Subcutaneous abdominal adipose tissue (tissue), 5 donors: ENCODE data around the gene NISCH.

Experiments used
- H3K27ac ChIP-seq: one replicate; pipeline ENCODE4 v1.7.0; 2013; ENCODE audit warnings: low read depth, mild to moderate bottlenecking, inconsistent platforms, low read length, moderate library complexity
- H3K27me3 ChIP-seq, 5 donors: one replicate each; pipeline ENCODE4 v1.7.0; 2013; ENCODE audit warnings: low read length in 5 of 5, inconsistent platforms in 1 of 5; ENCODE audit not compliant: control insufficient read depth in 5 of 5, insufficient read depth in 4 of 5
- H3K36me3 ChIP-seq, 5 donors: one replicate each; pipeline ENCODE4 v1.7.0; 2013; ENCODE audit warnings: low read length in 5 of 5; ENCODE audit not compliant: control insufficient read depth in 5 of 5, insufficient read depth in 5 of 5
- H3K4me1 ChIP-seq, 5 donors: one replicate each; pipeline ENCODE4 v1.7.0; 2013; ENCODE audit warnings: low read length in 5 of 5, mild to moderate bottlenecking in 3 of 5, moderate library complexity in 1 of 5; ENCODE audit not compliant: control insufficient read depth in 5 of 5, insufficient read depth in 5 of 5
- H3K4me3 ChIP-seq, 5 donors: one replicate each; pipeline ENCODE4 v1.7.0; 2013; ENCODE audit warnings: low read length in 5 of 5, low read depth in 1 of 5
- H3K9ac ChIP-seq, 5 donors: one replicate each; pipeline ENCODE4 v1.7.0; 2013; ENCODE audit warnings: low read length in 5 of 5, mild to moderate bottlenecking in 4 of 5, moderate library complexity in 3 of 5
- H3K9me3 ChIP-seq, 5 donors: one replicate each; pipeline ENCODE4 v1.7.0; 2013; ENCODE audit warnings: low read length in 5 of 5; ENCODE audit not compliant: control insufficient read depth in 5 of 5
- donor health status: healthy.
- donor health status: healthy.
- donor health status: healthy.
- donor health status: healthy.
- donor health status: healthy.

The NISCH gene

DNA sequence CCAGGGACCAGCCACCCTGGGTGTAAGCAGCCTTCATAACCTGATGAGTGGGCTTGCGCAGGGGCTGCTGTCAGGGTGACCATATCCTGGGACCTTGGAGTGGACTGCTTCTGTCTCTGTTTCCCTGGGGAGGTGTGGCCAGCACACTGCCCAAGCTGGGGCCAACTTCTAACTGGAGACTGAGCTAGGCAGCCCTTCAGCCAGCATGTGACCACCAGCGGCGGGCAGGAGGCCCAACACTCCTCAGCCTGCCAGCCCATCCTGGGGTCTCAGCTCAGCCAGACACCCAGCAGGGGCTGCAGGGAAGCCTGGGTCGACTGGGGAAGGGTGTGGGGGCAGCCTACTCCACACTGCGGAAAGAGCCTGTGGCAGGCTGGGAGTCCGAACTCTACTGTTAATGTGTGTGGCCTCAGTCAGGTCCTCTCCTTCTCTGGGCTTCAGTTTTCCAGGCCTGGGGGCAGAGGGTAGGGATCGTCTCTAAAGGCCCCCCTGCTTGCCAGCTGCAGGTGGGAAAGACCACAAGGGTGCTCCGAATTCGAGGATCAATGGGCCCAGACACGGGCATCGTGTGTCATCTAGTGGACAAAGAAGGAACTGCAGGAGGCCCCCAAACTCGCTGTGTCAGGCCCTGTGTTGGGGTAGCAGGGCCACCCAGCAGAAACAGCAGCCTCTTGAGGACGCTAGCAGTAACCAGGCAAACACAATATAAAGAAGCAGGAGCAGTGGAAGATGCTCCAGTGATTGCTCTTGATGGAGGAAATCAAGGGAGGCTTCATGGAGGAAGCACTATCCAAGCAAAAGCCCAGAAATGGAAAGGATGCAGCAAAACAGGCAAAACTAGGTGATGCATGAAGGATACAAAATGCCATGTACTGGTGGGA is 8.5 kb upstream of the NISCH start:
- Histone ChIP-seq H3K27ac (no peak overlapping the region), H3K9ac (peak overlapping the region in 1 of 5 donors; percentile 41), H3K27me3 (no peaks in the 10 kb centered on the region)

DNA sequence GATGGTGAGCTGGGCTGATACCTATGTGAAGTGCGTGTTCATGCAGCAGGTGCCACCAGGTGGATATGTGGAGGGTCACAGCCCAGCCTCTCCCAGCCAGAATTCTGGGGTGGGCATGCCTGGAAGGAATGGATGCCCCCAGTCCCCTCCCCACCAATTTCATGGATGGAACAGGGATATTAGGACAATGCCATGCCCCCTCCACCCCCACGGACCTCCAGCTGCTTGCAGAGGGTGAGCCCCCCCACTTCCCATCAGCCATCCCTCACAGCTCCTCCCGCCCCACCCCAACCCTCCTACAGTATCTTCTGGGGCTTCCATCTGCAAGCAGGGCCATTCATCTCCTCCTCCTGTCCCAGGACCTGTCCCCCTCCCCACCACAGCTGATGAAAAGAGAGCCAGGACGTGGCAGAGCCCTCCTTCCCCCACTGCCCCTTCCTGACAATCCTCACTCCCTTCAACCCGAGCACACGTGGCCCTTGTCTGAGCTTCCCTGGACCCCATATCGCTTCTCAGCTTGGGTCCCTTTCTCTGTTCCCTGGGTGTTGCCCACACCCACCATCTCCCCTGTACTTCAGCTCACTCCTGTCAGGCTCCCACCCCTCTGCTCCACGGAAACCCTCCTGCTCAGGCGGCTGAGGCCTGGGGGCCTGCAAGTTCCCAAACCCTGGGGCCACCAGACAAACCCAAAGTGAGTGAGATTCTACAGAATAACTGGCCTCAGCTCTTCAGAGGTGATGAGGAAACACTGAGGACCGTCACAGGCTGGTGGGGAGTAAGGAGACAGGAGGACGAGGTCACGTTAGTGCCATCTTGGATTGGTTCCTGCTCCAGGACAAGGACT is 7.7 kb upstream of the NISCH start:
- Histone ChIP-seq H3K27ac (no peak overlapping the region), H3K9ac (no peak overlapping the region), H3K4me1 (peaks cover 5 to 40% (median 38%) of the 10 kb centered on the region in 5 donors), H3K9me3 (no peaks in the 10 kb centered on the region), H3K27me3 (no peaks in the 10 kb centered on the region), H3K36me3 (peaks cover 0 to under 1% (median 0%) of the 10 kb centered on the region in 5 donors), H3K4me3 (no peak overlapping the region)

More for the DNA sequence above, 8.5 kb upstream of the NISCH start:
- Histone ChIP-seq H3K36me3 (peaks cover 0 to 10% (median 2%) of the 10 kb centered on the region in 5 donors), H3K4me1 (peaks cover 9 to 48% (median 47%) of the 10 kb centered on the region in 5 donors), H3K9me3 (no peaks in the 10 kb centered on the region), H3K4me3 (no peak overlapping the region)

- no peak overlapping the region for H3K27ac ChIP-seq
- no peak overlapping the region for H3K9ac ChIP-seq
Observed at GRCh38 chr3:52450489-52451236, 4.7 kb upstream of the NISCH start.

DNA sequence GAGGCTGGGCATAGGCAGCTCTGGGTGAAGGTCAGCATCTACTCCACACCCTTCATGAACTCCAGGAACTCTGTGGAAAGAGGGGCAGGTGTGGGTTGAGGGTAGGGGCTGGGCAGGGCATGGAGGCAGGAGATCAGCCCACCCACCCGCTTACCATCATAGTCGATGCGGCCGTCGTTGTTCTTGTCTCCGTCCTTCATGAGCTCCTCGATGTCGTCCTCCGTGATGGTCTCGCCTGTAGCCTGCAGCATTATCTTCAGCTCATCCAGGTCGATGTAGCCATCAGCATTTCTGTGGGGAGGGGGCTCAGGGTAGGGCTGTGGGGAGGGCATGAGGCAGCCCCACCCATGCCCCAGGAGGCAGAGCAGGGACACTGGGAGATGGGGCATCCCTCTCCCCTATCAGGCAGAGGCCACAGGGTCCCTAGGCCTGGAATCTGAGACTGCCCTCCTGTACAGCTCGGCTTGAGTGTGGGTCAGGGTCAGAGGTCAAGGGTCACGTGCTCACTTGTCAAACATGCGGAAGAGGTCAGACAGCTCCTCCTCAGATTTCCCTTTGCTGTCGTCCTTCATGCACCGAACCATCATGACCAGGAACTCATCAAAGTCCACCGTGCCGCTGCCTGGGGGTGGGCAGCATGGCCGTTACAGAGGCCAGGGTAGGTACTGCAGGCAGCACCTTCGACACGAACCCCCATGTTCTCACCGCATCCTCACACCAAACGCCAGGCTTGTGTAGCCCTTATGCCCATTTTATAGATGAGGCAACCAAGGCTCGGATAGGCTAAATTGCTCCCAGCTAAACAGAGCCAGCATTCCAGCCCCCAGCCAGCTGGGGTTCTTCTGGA is 3.9 kb upstream of the NISCH start:
- no peak overlapping the region for H3K4me3 ChIP-seq
- no peaks in the 10 kb centered on the region for H3K9me3 ChIP-seq
- H3K27ac ChIP-seq, result no peak overlapping the region
- H3K4me1 ChIP-seq, result peaks cover 3 to 26% (median 23%) of the 10 kb centered on the region in 5 donors
- H3K27me3 ChIP-seq, result no peaks in the 10 kb centered on the region
- H3K36me3 ChIP-seq, result no peaks in the 10 kb centered on the region
- H3K9ac ChIP-seq, result no peak overlapping the region

More at GRCh38 chr3:52450489-52451236, 4.7 kb upstream of the NISCH start:
- Histone ChIP-seq H3K4me3 (no peak overlapping the region), H3K36me3 (no peaks in the 10 kb centered on the region), H3K4me1 (peaks cover 3 to 25% (median 20%) of the 10 kb centered on the region in 5 donors), H3K27me3 (no peaks in the 10 kb centered on the region), H3K9me3 (no peaks in the 10 kb centered on the region)

- H3K9me3 ChIP-seq, result no peaks in the 10 kb centered on the region
Observed at GRCh38 chr3:52452126-52452525, 3.3 kb upstream of the NISCH start.

DNA sequence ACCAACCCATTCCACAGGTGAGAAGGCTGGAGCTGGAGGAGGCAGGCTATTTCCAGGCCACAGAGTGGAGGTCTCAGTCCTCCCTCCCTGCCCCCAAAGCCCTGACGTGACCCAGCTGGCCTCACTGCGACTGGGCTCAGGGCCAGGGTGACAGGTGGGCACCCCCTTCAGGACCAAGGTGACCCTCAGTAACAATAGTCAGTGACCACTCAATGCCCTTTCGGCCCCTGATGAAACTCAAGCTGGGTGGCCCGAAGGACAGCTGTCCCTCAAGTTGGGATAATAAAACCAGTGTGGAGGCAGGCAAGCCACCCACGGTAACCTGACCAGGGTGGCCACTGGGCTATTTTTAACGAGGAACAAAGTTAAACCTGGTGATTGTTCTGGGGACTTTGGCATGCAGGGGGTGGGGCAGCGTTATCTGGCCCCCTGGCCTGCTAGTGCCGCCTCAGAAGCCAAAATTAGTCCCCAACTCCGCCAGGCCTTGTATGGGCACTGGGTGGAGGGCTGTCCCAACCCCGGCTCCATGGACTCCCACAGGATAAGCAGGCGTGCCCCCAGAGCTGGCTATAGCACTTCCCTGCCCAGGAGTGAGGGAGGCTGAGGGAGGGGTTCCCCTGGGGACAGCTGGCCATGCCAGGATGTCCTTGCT is 2.7 kb upstream of the NISCH start:
- peaks cover 3 to 33% (median 25%) of the 10 kb centered on the region in 5 donors for H3K4me1 ChIP-seq

More at GRCh38 chr3:52452126-52452525, 3.3 kb upstream of the NISCH start:
- Histone ChIP-seq H3K27me3 (no peaks in the 10 kb centered on the region), H3K27ac (no peak overlapping the region), H3K4me1 (peaks cover 3 to 28% (median 24%) of the 10 kb centered on the region in 5 donors), H3K9ac (no peak overlapping the region), H3K36me3 (peaks cover 0 to under 1% (median 0%) of the 10 kb centered on the region in 5 donors), H3K4me3 (no peak overlapping the region)

DNA sequence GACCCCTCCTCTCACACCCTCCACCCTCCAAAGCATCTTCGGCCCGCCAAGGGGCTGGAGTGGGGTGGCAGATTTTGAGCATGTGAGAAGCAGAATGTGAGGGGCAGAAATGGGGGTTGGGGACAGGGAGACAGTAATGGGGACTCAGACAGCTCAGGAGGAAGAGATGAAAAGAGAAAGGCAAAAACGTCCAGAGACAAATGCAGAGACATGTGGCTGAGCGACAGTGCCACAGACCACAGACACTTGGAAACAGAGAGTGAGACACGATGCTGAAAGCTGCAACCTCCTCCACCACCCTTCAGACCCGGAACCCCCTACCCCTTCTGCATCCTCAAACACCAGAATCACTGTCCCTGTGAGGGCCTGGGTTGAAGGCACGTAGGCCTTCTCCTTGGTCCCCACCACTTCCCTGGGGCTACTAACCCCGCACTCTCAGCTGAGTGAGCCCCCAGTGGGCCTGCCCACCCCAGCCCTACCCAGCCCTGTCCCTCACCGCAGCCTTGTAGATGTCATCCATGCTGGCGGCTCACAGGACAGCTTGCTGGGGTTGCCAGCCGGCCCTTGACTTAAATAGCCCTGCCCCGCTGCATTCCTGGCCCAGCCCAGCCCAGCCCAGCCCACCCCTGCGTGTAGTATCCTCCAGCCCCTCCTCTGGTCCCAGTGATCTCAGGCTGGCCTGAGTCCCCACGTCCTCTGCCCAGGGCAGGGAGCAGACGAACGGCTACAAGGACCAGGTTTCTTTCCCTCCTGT is 1.7 kb upstream of the NISCH start, which contains the start of gene TNNC1:
TSS of gene TNNC1 (minus strand) at position 546 of the 754 bp plus-strand sequence. CDS start at position 520, 26 bp downstream.
- Histone ChIP-seq H3K4me3 (peak within 1 kb of the TSS in 4 of 5 donors; percentile 80 to 89 (median 84)), H3K27me3 (no peaks in the 10 kb centered on the region), H3K4me1 (peaks cover 3 to 33% (median 25%) of the 10 kb centered on the region in 5 donors), H3K9ac (peak within 1 kb of the TSS in 4 of 5 donors; percentile 79 to 94 (median 84)), H3K36me3 (peaks cover 5 to 15% (median 5%) of the 10 kb centered on the region in 5 donors), H3K9me3 (no peaks in the 10 kb centered on the region), H3K27ac (peak within 1 kb of the TSS; percentile 93)

More for the DNA sequence above, 2.7 kb upstream of the NISCH start:
- Histone ChIP-seq H3K9me3 (no peaks in the 10 kb centered on the region), H3K4me3 (no peak overlapping the region), H3K9ac (no peak overlapping the region), H3K27ac (no peak overlapping the region), H3K36me3 (peaks cover 0 to 6% (median 0%) of the 10 kb centered on the region in 5 donors), H3K27me3 (no peaks in the 10 kb centered on the region)

DNA sequence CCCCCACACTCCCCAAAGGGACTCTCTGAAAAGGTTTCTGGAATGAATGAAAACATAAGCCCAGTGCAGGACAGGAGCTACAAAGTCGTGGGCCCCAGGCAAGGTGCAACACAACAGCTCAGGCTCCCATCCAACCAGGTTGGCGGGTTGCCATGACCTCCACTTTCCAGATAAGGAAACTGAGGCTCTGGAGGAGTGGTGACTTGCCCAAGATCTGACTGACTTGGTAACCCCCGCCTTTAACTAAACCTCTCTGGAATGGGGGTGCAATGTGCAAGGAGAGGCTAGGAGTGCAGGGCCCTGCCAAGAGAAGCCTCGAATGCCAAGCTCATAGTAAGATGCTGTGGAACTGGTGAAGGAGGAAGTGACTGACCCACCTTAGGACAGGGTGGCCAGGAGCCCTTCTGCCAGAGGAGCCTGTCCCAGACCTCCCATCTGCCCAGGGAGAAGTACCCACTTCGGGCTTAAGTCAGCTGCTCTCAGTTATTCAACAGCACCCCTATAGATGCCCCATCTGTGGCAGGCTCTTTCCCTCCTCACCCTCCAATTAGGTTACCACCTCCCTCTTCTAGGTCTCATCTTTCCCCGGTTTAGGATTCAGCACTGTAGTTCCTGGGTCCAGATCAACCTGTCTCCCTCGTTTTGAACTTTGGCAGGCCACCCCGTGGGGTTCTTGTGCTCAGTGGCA is 1.0 kb upstream of the NISCH start:
- Histone ChIP-seq H3K4me3 (peak overlapping the region in 4 of 5 donors; percentile 80 to 89 (median 84)), H3K9me3 (no peaks in the 10 kb centered on the region), H3K27ac (peak overlapping the region; percentile 93), H3K27me3 (no peaks in the 10 kb centered on the region), H3K9ac (peak overlapping the region in 3 of 5 donors; percentile 81 to 94 (median 87)), H3K4me1 (peaks cover 3 to 33% (median 25%) of the 10 kb centered on the region in 5 donors), H3K36me3 (peaks cover 8 to 22% (median 12%) of the 10 kb centered on the region in 5 donors)
